ENCODE data around the gene RDH8.

Gene RDH8

DNA sequence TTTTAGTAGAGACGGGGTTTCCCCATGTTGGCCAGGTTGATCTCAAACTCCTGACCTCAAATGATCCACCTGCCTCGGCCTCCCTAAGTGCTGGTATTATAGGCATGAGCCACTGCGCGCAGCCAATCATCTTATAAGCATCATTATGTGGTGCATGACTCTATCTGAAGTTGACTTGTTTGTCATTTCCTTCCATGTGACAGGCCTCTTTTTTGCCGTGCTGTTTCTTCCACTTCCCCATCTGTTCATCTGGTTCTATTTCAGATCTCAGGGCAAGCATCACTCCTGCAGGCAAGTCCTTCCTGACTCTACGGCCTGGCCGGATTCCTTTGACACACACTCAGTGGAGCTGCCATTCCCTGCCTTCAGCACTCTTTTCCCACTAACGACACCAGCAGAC lies 18.2 kb upstream of the RDH8 start:
- no peak overlapping the region for H3K4me3 ChIP-seq (replicated peaks; ENCODE audit: low read depth, low read length)
- DNase-seq (ENCODE audit: extremely low read depth, low read depth) = no peak
- TF ChIP-seq, protein P1, sequence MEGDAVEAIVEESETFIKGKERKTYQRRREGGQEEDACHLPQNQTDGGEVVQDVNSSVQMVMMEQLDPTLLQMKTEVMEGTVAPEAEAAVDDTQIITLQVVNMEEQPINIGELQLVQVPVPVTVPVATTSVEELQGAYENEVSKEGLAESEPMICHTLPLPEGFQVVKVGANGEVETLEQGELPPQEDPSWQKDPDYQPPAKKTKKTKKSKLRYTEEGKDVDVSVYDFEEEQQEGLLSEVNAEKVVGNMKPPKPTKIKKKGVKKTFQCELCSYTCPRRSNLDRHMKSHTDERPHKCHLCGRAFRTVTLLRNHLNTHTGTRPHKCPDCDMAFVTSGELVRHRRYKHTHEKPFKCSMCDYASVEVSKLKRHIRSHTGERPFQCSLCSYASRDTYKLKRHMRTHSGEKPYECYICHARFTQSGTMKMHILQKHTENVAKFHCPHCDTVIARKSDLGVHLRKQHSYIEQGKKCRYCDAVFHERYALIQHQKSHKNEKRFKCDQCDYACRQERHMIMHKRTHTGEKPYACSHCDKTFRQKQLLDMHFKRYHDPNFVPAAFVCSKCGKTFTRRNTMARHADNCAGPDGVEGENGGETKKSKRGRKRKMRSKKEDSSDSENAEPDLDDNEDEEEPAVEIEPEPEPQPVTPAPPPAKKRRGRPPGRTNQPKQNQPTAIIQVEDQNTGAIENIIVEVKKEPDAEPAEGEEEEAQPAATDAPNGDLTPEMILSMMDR (IDR thresholded peaks at IDR 0.05; ENCODE audit: low read depth, low read length, missing control alignments) = no peak

DNA sequence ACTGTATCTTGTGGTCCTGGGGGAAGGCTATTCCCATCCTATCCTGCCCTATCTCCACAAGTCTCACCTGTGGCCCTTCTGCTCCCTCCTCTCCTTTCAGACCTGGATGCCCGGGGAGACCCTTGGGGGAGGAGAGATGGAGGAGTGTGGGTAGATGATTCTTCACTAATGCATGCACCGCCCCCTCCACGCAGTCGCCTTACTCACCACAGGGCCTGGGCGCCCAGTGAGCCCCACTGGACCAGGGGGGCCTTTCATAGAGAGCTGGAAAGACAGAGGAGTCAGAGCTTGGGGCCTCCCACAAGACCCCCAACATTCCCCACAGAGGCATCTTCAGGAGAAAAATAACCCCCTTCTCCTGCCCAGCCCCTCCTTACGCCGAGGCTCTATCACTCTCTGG lies 17.3 kb upstream of the RDH8 start:
- H3K4me3 ChIP-seq (replicated peaks; ENCODE audit: low read depth, low read length) = no peak overlapping the region
- TF ChIP-seq, protein P1 (IDR thresholded peaks at IDR 0.05; ENCODE audit: low read depth, low read length, missing control alignments) = no peak
- DNase-seq (ENCODE audit: extremely low read depth, low read depth) = no peak

DNA sequence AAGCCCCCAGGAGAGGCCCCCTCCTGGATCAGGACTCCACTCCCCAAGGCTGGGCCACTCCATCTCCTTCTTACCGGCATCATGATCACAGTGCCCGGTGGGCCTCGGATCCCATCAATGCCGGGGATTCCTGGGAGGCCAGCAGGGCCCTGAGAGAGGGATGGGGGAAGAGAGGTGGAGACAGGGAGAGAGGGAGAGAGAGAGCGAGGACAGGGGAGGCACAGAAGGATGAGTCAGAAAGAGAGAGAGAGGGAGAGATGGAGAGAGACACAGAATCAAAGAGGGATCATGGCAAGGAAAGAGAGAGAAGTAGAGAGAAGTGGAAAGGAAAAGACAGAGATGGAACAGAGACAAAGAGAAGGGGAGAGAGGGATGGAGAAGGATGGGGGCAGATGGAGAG lies 16.7 kb upstream of the RDH8 start:
- no peak overlapping the region for H3K4me3 ChIP-seq (replicated peaks; ENCODE audit: low read depth, low read length)
- TF ChIP-seq, protein P1 (IDR thresholded peaks at IDR 0.05; ENCODE audit: low read depth, low read length, missing control alignments) = no peak
- no peak for DNase-seq (ENCODE audit: extremely low read depth, low read depth)

DNA sequence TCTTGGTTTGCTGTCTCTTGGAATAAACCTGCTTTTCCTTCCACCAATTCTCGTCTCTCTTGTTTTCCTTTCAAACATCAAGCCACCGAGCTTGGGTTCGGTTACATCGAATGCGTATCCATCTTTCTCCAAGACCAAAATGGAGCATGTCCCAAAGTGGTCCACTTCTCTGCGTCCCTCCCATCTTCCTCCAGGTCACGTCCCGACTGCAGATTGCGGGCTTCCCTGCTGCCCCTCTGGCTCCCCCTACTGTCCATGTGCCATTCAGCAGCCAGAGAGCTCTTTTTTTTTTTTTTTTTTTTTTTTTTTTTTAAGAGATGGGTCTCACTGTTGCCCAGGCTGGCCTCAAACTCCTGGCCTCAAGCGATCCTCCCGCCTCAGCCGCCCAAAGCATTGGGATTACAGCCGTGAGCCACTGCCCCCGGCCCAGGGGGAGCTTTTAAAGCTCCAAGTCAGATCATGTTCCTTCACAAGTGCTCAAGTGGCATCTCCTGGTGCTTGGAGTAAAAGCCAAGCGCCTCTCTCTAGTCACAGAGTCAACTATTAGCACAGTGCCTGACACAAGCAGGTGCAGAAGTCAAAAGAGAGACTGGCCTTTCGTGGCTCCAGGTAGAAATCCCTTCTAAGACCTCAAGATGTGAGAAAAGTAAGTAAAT lies 13.0 kb upstream of the RDH8 start:
- no peak for DNase-seq (ENCODE audit: extremely low read depth, low read depth)
- no peak overlapping the region for H3K4me3 ChIP-seq (replicated peaks; ENCODE audit: low read depth, low read length)
- TF ChIP-seq, protein P1 (IDR thresholded peaks at IDR 0.05; ENCODE audit: low read depth, low read length, missing control alignments) = peak; percentile 96

DNA sequence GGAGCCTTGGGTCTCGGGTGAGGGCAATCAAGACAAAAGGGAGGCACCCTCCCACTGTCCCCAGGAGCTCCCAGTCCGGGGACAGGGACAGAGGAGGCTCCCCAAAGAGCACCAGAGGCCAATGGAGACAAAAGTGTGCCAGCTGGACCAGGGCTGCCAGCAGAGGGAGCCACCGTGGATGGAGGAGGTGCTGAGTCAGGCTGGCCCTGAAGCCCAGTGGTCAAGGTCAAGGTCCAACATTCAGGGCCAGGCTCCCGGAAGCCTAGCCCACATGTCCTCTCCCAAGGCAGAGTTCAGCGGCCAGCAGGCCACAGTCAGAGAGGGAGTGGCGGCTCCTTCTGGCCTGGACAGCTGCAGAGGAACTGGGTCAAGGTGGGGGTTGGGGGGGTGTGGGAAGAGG lies 11.4 kb upstream of the RDH8 start:
- no peak for DNase-seq (ENCODE audit: extremely low read depth, low read depth)
- TF ChIP-seq, protein P1 (IDR thresholded peaks at IDR 0.05; ENCODE audit: low read depth, low read length, missing control alignments) = peak; percentile 62
- no peak overlapping the region for H3K4me3 ChIP-seq (replicated peaks; ENCODE audit: low read depth, low read length)

DNA sequence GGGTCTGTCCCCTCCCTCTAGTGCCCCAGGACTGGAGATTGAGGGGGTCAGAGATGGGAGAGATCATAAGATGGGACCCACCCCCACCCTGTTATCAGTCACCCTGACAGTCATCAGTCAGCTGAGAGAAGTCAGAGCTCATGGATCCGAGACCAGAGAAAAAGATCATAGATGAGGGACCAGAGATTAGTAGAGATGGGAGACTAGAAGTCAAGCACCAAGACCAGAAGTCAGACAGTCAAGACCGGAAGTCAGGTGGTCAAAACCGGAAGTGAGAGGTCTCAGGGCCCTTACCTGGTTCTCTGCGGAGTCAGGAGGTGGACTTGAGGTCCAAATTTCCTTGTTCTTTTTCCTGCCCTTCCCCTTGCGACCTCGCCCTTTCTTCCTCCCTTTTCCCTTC lies 10.0 kb upstream of the RDH8 start:
- no peak overlapping the region for H3K4me3 ChIP-seq (replicated peaks; ENCODE audit: low read depth, low read length)
- TF ChIP-seq, protein P1 (IDR thresholded peaks at IDR 0.05; ENCODE audit: low read depth, low read length, missing control alignments) = no peak
- no peak for DNase-seq (ENCODE audit: extremely low read depth, low read depth)

DNA sequence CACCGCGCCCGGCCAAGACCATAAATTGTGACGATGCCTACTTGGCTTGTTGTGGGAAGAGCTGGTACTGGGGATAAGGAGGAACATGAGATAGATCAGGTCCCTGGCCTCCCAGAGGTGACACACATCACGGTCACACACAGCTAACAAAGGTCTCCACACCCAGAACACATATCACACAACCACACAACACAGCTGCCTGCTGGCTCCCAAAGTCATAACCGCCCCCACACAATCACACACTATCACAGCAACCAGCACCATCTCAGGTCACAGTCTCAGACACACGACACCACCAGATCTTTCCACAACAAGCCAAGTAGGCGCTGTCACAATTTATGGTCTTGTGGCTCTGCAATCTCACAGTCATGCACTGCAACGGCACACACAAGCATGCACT lies 8.7 kb upstream of the RDH8 start:
- no peak for DNase-seq (ENCODE audit: extremely low read depth, low read depth)
- no peak overlapping the region for H3K4me3 ChIP-seq (replicated peaks; ENCODE audit: low read depth, low read length)
- TF ChIP-seq, protein P1 (IDR thresholded peaks at IDR 0.05; ENCODE audit: low read depth, low read length, missing control alignments) = no peak

All from HFF-Myc (cell line).